K562 (cell line): ENCODE measurements around the gene AIG1. TPM values are rescaled to one million over a fixed set of nuclear protein-coding genes. Genes with fewer than 3 reads are reported as not detected.

Experiments used
- ATAC-seq: fragments of 200-7000 bp; cut with Tn5 transposase; 3 replicates; pipeline ENCODE4 v1.9.1; 2020; ENCODE audit warnings: moderate library complexity
- BruUV-seq: library from RNA; stranded (reverse); fragments of 400-500 nt; replicated peaks from 2 replicates; lab custom pipeline; 2021; lab: Mats Ljungman, UMichigan
- CTCF ChIA-PET: fragments of 300-600 bp; formaldehyde crosslinking; extraction: SDS; loops from one replicate; lab custom pipeline; 2021; ENCODE audit warnings: low intra/inter-chr PET ratio; lab: Yijun Ruan, JAX
- POLR2A ChIA-PET: fragments of 300-600, 350-650 bp; sonication (Branson Sonifier 250); formaldehyde crosslinking; extraction: SDS; loops from one replicate; lab custom pipeline; 2021; ENCODE audit warnings: antibody characterized with exemption, inconsistent platforms; lab: Yijun Ruan, JAX
- DNase-seq, 4 experiments: peaks; one replicate each; pipeline versions ENCODE4 v3.0.0 to v3.0.0-alpha.2; 2011 to 2018; ENCODE audit warnings: low spot score in 3 of 4, mixed read lengths in 3 of 4; ENCODE audit errors: extremely low read depth in 1 of 4
- FAIRE-seq: peaks from 2 replicates; lab custom pipeline; 2011; peaks lifted over from hg19 to GRCh38; lab: Jason Lieb, UNC
- H2AFZ ChIP-seq: 2 replicates; pipeline ENCODE4 v1.6.0; 2011; ENCODE audit warnings: low read depth, low read length, control low read depth, inconsistent platforms
- H3K27ac ChIP-seq: fragments of 200-600 bp; 3 replicates; pipeline ENCODE4 v1.8.0; 2011; ENCODE audit warnings: low read depth, mild to moderate bottlenecking, control low read depth, inconsistent platforms, low read length, moderate library complexity, mixed read lengths; ENCODE audit errors: extremely low read depth
- H3K27me3 ChIP-seq, 2 experiments: fragments of 300-600 bp in 1 of 2; 2 replicates in 1 of 2; 3 replicates in 1 of 2; pipeline versions ENCODE4 v1.6.0 to v1.8.0; 2011; ENCODE audit warnings: inconsistent platforms in 2 of 2, low read length in 2 of 2, mild to moderate bottlenecking in 1 of 2, mixed read lengths in 1 of 2, moderate library complexity in 1 of 2; ENCODE audit not compliant: control insufficient read depth in 2 of 2, insufficient read depth in 2 of 2
- H3K36me3 ChIP-seq: fragments of 300-600 bp; 3 replicates; pipeline ENCODE4 v1.8.0; 2011; ENCODE audit warnings: mild to moderate bottlenecking, low read length, inconsistent platforms; ENCODE audit not compliant: control insufficient read depth, insufficient read depth
- H3K4me1 ChIP-seq, 2 experiments: fragments of 200-600 bp in 1 of 2; replicated peaks in 1 of 2; 2 replicates in 1 of 2; 3 replicates in 1 of 2; pipeline versions ENCODE4 v1.5.1 to v1.8.0; 2011; ENCODE audit warnings: inconsistent platforms in 2 of 2, low read length in 2 of 2, mild to moderate bottlenecking in 1 of 2, mixed read lengths in 1 of 2, moderate library complexity in 1 of 2; ENCODE audit not compliant: control insufficient read depth in 2 of 2, insufficient read depth in 2 of 2
- H3K4me2 ChIP-seq: 2 replicates; pipeline ENCODE4 v1.6.1; 2011; ENCODE audit warnings: low read length, control low read depth, inconsistent platforms, mixed read lengths; ENCODE audit not compliant: insufficient read depth
- H3K4me3 ChIP-seq: fragments of 200-600 bp; sonication (generic), shearing (Covaris generic); 2 replicates; pipeline ENCODE4 v1.5.1; 2016; ENCODE audit warnings: control low read depth, inconsistent platforms
- H3K79me2 ChIP-seq: fragments of 200-600 bp; 3 replicates; pipeline ENCODE4 v1.8.0; 2011; ENCODE audit warnings: low read length, inconsistent platforms; ENCODE audit not compliant: control insufficient read depth, insufficient read depth
- H3K9ac ChIP-seq, 2 experiments: 2 replicates each; pipeline versions ENCODE4 v1.6.0 to v1.6.1; 2011; ENCODE audit warnings: low read depth in 2 of 2, low read length in 2 of 2, control low read depth in 1 of 2, inconsistent platforms in 1 of 2, mild to moderate bottlenecking in 1 of 2, mixed read lengths in 1 of 2; ENCODE audit not compliant: insufficient read depth in 1 of 2
- H3K9me1 ChIP-seq: one replicate; pipeline ENCODE4 v1.6.0; 2011; ENCODE audit warnings: inconsistent platforms, mild to moderate bottlenecking, low read length, moderate library complexity; ENCODE audit not compliant: control insufficient read depth, insufficient read depth
- H3K9me3 ChIP-seq: replicated peaks from 2 replicates; pipeline ENCODE4 v1.5.1; 2011; ENCODE audit warnings: low read depth, low read length, inconsistent platforms; ENCODE audit not compliant: control insufficient read depth, insufficient read depth
- H4K20me1 ChIP-seq: replicated peaks from 2 replicates; pipeline ENCODE4 v1.6.1; 2011; ENCODE audit warnings: low read length, inconsistent platforms, mixed read lengths; ENCODE audit not compliant: control insufficient read depth, insufficient read depth
- ARID1B ChIP-seq: fragments of 450-650 bp; IDR thresholded peaks from 2 replicates; pipeline ENCODE4 v1.6.1; 2016; ENCODE audit warnings: antibody characterized with exemption, mild to moderate bottlenecking, inconsistent platforms
- C11orf30 ChIP-seq: fragments of 450-650 bp; IDR thresholded peaks from 2 replicates; pipeline ENCODE4 v1.6.1; 2016; ENCODE audit warnings: low read depth, mild to moderate bottlenecking
- CBFA2T2 ChIP-seq: fragments of 450-650 bp; conservative IDR thresholded peaks from 2 replicates; pipeline ENCODE4 v1.6.1; 2017; ENCODE audit warnings: mild to moderate bottlenecking
- CBFA2T3 ChIP-seq: fragments of 450-650 bp; IDR thresholded peaks from 2 replicates; pipeline ENCODE4 v1.6.1; 2017
- FOXJ2 ChIP-seq: fragments of 200-800 bp; sonication (Bioruptor generic); IDR thresholded peaks from 2 replicates; pipeline ENCODE4 v1.6.1; 2016; ENCODE audit warnings: missing genetic modification characterization, missing compliant biosample characterization
- FOXP1 ChIP-seq: sonication (generic); formaldehyde crosslinking; IDR thresholded peaks from 2 replicates; pipeline ENCODE4 v1.8.0; 2022; ENCODE audit warnings: mild to moderate bottlenecking, missing genetic modification reagents
- GTF3C2 ChIP-seq: IDR thresholded peaks from 3 replicates; pipeline ENCODE4 v1.6.1; 2011; ENCODE audit warnings: borderline replicate concordance, mild to moderate bottlenecking, moderate library complexity; ENCODE audit not compliant: insufficient read length; ENCODE audit errors: extremely low read depth
- KLF16 ChIP-seq: IDR thresholded peaks from 2 replicates; pipeline ENCODE4 v1.6.1; 2016; ENCODE audit warnings: antibody characterized with exemption
- L3MBTL2 ChIP-seq: fragments of 450-650 bp; IDR thresholded peaks from 2 replicates; pipeline ENCODE4 v1.6.1; 2016; ENCODE audit warnings: mild to moderate bottlenecking, moderate library complexity
- MTF1 ChIP-seq: fragments of 250-450 bp; sonication (Bioruptor Pico); IDR thresholded peaks from 2 replicates; pipeline ENCODE4 v1.9.0; 2021; ENCODE audit warnings: moderate library complexity, mild to moderate bottlenecking, inconsistent platforms, borderline replicate concordance
- NFIC ChIP-seq: fragments of 450-650 bp; IDR thresholded peaks from 2 replicates; pipeline ENCODE4 v1.6.1; 2017; ENCODE audit warnings: mild to moderate bottlenecking, inconsistent platforms
- RCOR1 ChIP-seq, 2 experiments: IDR thresholded peaks; 2 replicates each; pipeline ENCODE4 v1.6.1; 2012; ENCODE audit warnings: low read depth in 2 of 2, low read length in 2 of 2, borderline replicate concordance in 1 of 2, improper control_type of control experiment in 1 of 2
- TAF15 ChIP-seq: fragments of 200-400 bp; formaldehyde crosslinking; IDR thresholded peaks from 2 replicates; pipeline ENCODE4 v1.6.1; 2017; ENCODE audit warnings: mild to moderate bottlenecking, low read depth, low read length, moderate library complexity
- TAL1 ChIP-seq: fragments of 450-650 bp; IDR thresholded peaks from 2 replicates; pipeline ENCODE4 v1.6.1; 2016; ENCODE audit warnings: mild to moderate bottlenecking
- TCF3 ChIP-seq: sonication (generic); formaldehyde crosslinking; IDR thresholded peaks from 2 replicates; pipeline ENCODE4 v1.4.0; 2020; ENCODE audit warnings: mild to moderate bottlenecking, missing genetic modification reagents
- TEAD2 ChIP-seq: fragments of 450-650 bp; IDR thresholded peaks from 2 replicates; pipeline ENCODE4 v1.6.1; 2016; ENCODE audit warnings: missing genetic modification characterization, control low read depth, missing compliant biosample characterization
- TEAD4 ChIP-seq, 2 experiments: sonication (generic) in 1 of 2; formaldehyde crosslinking in 1 of 2; IDR thresholded peaks; 2 replicates each; pipeline versions ENCODE4 v1.6.1 to v1.8.0; 2012 to 2022; ENCODE audit warnings: borderline replicate concordance in 1 of 2, inconsistent platforms in 1 of 2, low read length in 1 of 2, mild to moderate bottlenecking in 1 of 2, missing genetic modification reagents in 1 of 2
- ZBED1 ChIP-seq: IDR thresholded peaks from 2 replicates; pipeline ENCODE4 v1.6.1; 2014
- ZHX1 ChIP-seq: fragments of 150-350 bp; conservative IDR thresholded peaks from 2 replicates; pipeline ENCODE4 v1.6.1; 2014; ENCODE audit warnings: low read length
- ZKSCAN3 ChIP-seq: fragments of 250-450 bp; sonication (Bioruptor Pico); IDR thresholded peaks from 2 replicates; pipeline ENCODE4 v1.4.0; 2020
- WGBS: fragments of 100-300 bp; shearing (Covaris generic); methylation state at CpG from one replicate; pipeline ENCODE4 v1.1.6; 2016; ENCODE audit warnings: low coverage, mixed read lengths; ENCODE audit not compliant: insufficient coverage; ENCODE audit errors: missing lambda C conversion rate; 5-methylcytosine and 5-hydroxymethylcytosine counted together
- in situ Hi-C: fragments of 300-500 bp; cut with MboI; formaldehyde crosslinking; loops from 4 replicates; pipeline ENCODE4 v1.15.0; 2018; ENCODE audit warnings: inconsistent platforms, mixed read lengths
- intact Hi-C: fragments of 100-400 bp; cut with micrococcal nuclease; formaldehyde crosslinking; loops from 2 replicates; pipeline ENCODE4 v1.14.2; 2022
- polyA plus RNA-seq, 8 experiments: library from polyadenylated mRNA; depleted of rRNA in 4 of 8; stranded (reverse) in 5 of 8; unstranded in 3 of 8; fragments of >200 nt; fragmentation: Nextera tagmentation in 2 of 8; fragmentation: Illumina TruSeq in 1 of 8; extraction: Ambion mirVana in 2 of 8; extraction: Trizol in 1 of 8; gene quantifications; 2 replicates each; pipeline versions ENCODE4 v1.2.1 to v1.2.3, GENCODE V29; 2011 to 2014; ENCODE audit warnings: inconsistent platforms in 1 of 8, missing spikeins in 1 of 8
- total RNA-seq, 7 experiments: library from RNA; depleted of rRNA in 6 of 7; stranded (reverse); fragments of >200 nt in 6 of 7; fragmentation: Illumina TruSeq in 2 of 7; extraction: Trizol in 2 of 7; gene quantifications; 2 replicates each; pipeline versions ENCODE4 v1.2.1 to v1.2.3, GENCODE V29; 2011 to 2021; ENCODE audit warnings: low replicate concordance in 1 of 7

The AIG1 gene
- total and polyA plus RNA-seq, 9 of the 15 experiments (the other 6 are each of a cell fraction or from before 2014, with no cell fraction given), result 74.8 to 333 (median 127) TPM

GRCh38 chr6:143117108-143117507 lies 56.4 kb downstream of the AIG1 start:
- Histone ChIP-seq H3K9ac (no peak overlapping the region), H3K27me3 (no peaks in the 10 kb centered on the region), H2AFZ (no peak overlapping the region), H3K9me1 (no peaks in the 10 kb centered on the region), H3K4me2 (no peak overlapping the region; the same call in 1 of the 2 replicates), H3K27ac (no peak overlapping the region), H4K20me1 (no peaks in the 10 kb centered on the region), H3K9me3 (0 out of 2 replicates have a peak, but pooled peaks cover 4% of the 10 kb centered on the region), H3K36me3 (no peaks in the 10 kb centered on the region), H3K4me1 (no peaks in the 10 kb centered on the region; a peak in 2 of 5 replicates), H3K4me3 (no peak overlapping the region), H3K79me2 (no peaks in the 10 kb centered on the region)
- intact Hi-C loops (no loop called here), in situ Hi-C loops (no loop called here)
- no peak for FAIRE-seq
- ATAC-seq, result peak; percentile 64
- POLR2A ChIA-PET, result interaction anchor here (1.2 kb wide), 1 partner anchor 19 kb away, joined by 3 read pairs; no protein-coding TSS in a partner anchor
- 11% methylated on average over 1 of the region's 1 CpG for WGBS
- BruUV-seq, result no TSS peak
- CTCF ChIA-PET, result no interaction called here
- DNase-seq, result peak in 2 of 4 experiments; percentile 30 to 37
- TF ChIP-seq CBFA2T3 (peak; percentile 84), ZBED1 (no peak), L3MBTL2 (no peak), CBFA2T2 (peak; percentile 63), FOXJ2 (tag) (no peak), ARID1B (peak; percentile 68), RCOR1 (IDR thresholded peaks at IDR 0.05; ENCODE audit: borderline replicate concordance in 1 of 2, low read depth in 2 of 2, low read length in 2 of 2) (0 out of 4 replicates have a peak, but pooled peaks of 1 of the 2 experiments have one; percentile 13), MTF1 (CRISPR knock-in tag) (no peak), TAL1 (peak; percentile 55; the same call in 1 of the 2 replicates), GTF3C2 (no peak), TCF3 (CRISPR knock-in tag) (peak; percentile 85), ZHX1 (no peak), NFIC (0 out of 2 replicates have a peak, but pooled peaks have one; percentile 18), FOXP1 (CRISPR knock-in tag) (no peak), C11orf30 (no peak), TEAD4 (IDR thresholded peaks at IDR 0.05; ENCODE audit: low read length) (peak; percentile 51), TEAD4 (CRISPR knock-in tag; IDR thresholded peaks at IDR 0.05; ENCODE audit: borderline replicate concordance) (no peak), TEAD2 (tag) (no peak), TAF15 (no peak), ZKSCAN3 (CRISPR knock-in tag) (no peak), KLF16 (peak; percentile 24; the same call in 1 of the 2 replicates)
